A673 (cell line): Measurements from ENCODE around the gene SCYL1. TPM values are rescaled to one million over a fixed set of nuclear protein-coding genes. Genes with fewer than 3 reads are reported as not detected.
A peak's percentile ranks its signal among the peaks of the same experiment; 100 is the strongest.

Source experiments
- BruUV-seq: library from RNA; stranded (reverse); fragments of 400-500 nt; replicated peaks from 2 replicates; lab custom pipeline; 2021; lab: Mats Ljungman, UMichigan
- CTCF ChIA-PET: fragments of 300-600 bp; sonication (Branson Sonifier 250); formaldehyde crosslinking; loops from one replicate; lab custom pipeline; 2022; ENCODE audit warnings: antibody characterized with exemption; lab: Charles Lee
- POLR2A ChIA-PET: fragments of 300-600 bp; sonication (Branson Sonifier 250); formaldehyde crosslinking; loops from one replicate; lab custom pipeline; 2022; ENCODE audit warnings: antibody characterized with exemption; ENCODE audit not compliant: low non-redundant PET; lab: Charles Lee
- DNase-seq: peaks from one replicate; pipeline ENCODE4 v3.0.0-alpha.2; 2015; ENCODE audit warnings: low spot score
- H3K27ac ChIP-seq: fragments of 200-600 bp; sonication (generic); 2 replicates; pipeline ENCODE4 v1.5.1; 2016; ENCODE audit warnings: mixed run types, low read depth, mild to moderate bottlenecking, mixed read lengths, antibody characterized with exemption, low read length; ENCODE audit not compliant: poor library complexity, severe bottlenecking
- H3K27me3 ChIP-seq: fragments of 200-600 bp; sonication (generic); replicated peaks from 2 replicates; pipeline ENCODE4 v1.6.1; 2017; ENCODE audit warnings: mixed run types, low read depth, mild to moderate bottlenecking, mixed read lengths, antibody characterized with exemption, low read length; ENCODE audit not compliant: insufficient read depth, poor library complexity
- H3K36me3 ChIP-seq: fragments of 200-600 bp; sonication (generic); 2 replicates; pipeline ENCODE4 v1.6.1; 2016; ENCODE audit warnings: mixed run types, mild to moderate bottlenecking, mixed read lengths, antibody characterized with exemption, low read length; ENCODE audit not compliant: insufficient read depth, poor library complexity, severe bottlenecking
- H3K4me1 ChIP-seq: fragments of 200-600 bp; sonication (generic); 2 replicates; pipeline ENCODE4 v1.6.1; 2017; ENCODE audit warnings: mixed run types, mild to moderate bottlenecking, mixed read lengths, antibody characterized with exemption, low read length; ENCODE audit not compliant: insufficient read depth, poor library complexity, severe bottlenecking
- H3K4me3 ChIP-seq: fragments of 200-600 bp; sonication (generic); 2 replicates; pipeline ENCODE4 v1.5.1; 2016; ENCODE audit warnings: low read depth, mixed run types, mild to moderate bottlenecking, mixed read lengths, low read length; ENCODE audit not compliant: poor library complexity, severe bottlenecking
- H3K9me3 ChIP-seq: fragments of 200-600 bp; sonication (generic); 2 replicates; pipeline ENCODE4 v1.6.1; 2016; ENCODE audit warnings: mixed run types, low read depth, mild to moderate bottlenecking, mixed read lengths, antibody characterized with exemption, low read length; ENCODE audit not compliant: poor library complexity, severe bottlenecking
- EZH2 ChIP-seq: fragments of 200-600 bp; sonication (generic); IDR thresholded peaks from 2 replicates; pipeline ENCODE4 v1.6.1; 2017; ENCODE audit warnings: borderline replicate concordance, low read depth, mild to moderate bottlenecking, mixed read lengths, antibody characterized with exemption, low read length; ENCODE audit not compliant: poor library complexity, severe bottlenecking
- intact Hi-C: fragments of 100-400 bp; cut with micrococcal nuclease; formaldehyde crosslinking; loops from one replicate; pipeline ENCODE4 v1.10.0; 2022; ENCODE audit not compliant: unreplicated experiment
- total RNA-seq: library from RNA; stranded (reverse); gene quantifications from 2 replicates; pipeline ENCODE4 v1.2.3, GENCODE V29; 2021
- TF ChIP-seq, protein P1 (sequence below): fragments of 300-800, 200-600 bp; sonication (generic); conservative IDR thresholded peaks from 2 replicates; pipeline ENCODE4 v1.5.1; 2017; ENCODE audit warnings: low read depth, mild to moderate bottlenecking, antibody characterized with exemption, low read length, moderate library complexity, mixed read lengths

SCYL1 gene
- total RNA-seq, 1 experiment from 2014 or later: 90.6 TPM

DNA sequence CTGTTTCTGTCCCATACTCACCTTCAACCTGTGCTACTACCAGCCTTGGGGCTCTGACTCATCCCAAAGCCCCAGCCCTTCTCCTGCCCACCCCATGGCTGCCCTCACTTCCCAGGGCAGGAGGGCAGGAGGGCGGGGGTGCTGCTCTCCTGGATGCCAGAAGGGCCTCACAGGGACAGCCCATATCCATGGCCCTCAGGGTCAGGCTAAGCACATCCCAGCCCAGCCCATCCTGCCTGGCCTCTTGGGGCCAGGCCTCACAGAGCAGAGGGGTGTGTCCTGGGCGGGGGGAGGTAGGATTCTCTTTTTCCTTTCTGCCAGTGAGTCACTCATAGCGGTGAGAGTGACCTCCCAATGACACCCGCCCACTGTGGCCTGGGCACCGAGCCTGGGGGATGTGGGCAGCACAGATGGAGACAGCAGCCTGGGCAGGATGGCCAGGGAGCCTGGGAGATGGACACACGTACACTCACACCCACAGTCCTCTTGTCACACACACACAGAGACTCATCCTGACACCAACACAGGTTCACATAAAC lies 30.9 kb downstream of the SCYL1 start:
- no peak for DNase-seq
- intact Hi-C loops: no loop called here
- peaks cover 38% of the 10 kb centered on the region for H3K4me1 ChIP-seq
- no peak for TF ChIP-seq EZH2
- TF ChIP-seq, protein P1, sequence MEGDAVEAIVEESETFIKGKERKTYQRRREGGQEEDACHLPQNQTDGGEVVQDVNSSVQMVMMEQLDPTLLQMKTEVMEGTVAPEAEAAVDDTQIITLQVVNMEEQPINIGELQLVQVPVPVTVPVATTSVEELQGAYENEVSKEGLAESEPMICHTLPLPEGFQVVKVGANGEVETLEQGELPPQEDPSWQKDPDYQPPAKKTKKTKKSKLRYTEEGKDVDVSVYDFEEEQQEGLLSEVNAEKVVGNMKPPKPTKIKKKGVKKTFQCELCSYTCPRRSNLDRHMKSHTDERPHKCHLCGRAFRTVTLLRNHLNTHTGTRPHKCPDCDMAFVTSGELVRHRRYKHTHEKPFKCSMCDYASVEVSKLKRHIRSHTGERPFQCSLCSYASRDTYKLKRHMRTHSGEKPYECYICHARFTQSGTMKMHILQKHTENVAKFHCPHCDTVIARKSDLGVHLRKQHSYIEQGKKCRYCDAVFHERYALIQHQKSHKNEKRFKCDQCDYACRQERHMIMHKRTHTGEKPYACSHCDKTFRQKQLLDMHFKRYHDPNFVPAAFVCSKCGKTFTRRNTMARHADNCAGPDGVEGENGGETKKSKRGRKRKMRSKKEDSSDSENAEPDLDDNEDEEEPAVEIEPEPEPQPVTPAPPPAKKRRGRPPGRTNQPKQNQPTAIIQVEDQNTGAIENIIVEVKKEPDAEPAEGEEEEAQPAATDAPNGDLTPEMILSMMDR: no peak
- ChIA-PET CTCF (no interaction called here), POLR2A (interaction anchor here (0.6 kb wide), 1 partner anchor 97 kb away, joined by 11 read pairs; no protein-coding TSS in a partner anchor)
- no TSS peak for BruUV-seq
- H3K9me3 ChIP-seq: no peaks in the 10 kb centered on the region
- H3K36me3 ChIP-seq: peaks cover 9% of the 10 kb centered on the region
- H3K4me3 ChIP-seq: no peak overlapping the region
- no peak overlapping the region for H3K27ac ChIP-seq
- H3K27me3 ChIP-seq: no peaks in the 10 kb centered on the region

DNA sequence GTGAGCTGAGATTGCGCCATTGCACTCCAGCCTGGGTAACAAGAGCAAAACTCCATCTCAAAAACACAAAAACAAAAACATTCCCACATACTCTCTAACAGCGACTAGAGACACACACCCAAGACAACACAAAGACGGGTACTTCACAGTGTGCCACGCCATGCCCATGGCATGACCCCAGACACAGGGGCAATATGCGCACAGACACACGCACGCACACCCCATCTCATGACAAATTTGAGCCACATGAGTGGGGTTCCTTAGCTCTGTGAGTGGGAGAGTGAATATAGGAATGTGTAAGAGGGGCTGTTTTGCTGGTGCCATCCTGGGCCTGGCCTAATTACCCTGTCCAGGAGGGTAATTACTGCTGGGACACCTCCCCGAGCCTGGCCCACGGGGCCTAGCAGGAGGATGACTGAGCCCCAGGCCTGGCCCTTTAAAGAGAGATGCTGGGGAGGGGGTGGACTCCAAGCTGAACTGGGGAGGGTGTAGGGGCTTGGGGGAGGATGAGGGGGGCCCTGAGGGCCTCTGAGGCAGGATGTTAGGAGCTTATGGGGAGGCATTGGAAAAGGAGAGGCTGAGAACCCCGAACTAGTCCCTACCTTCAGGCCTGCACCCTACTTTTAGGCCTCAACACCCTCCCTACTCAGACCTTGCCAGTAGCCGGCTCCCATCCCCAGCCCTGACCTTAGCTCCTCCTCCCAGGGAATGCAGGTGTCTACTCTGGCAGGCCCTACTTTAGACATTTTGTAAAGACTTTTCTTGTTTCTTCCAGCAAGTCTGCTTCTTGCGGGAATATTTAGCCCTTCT lies 31.8 kb downstream of the SCYL1 start:
- peaks cover 4% of the 10 kb centered on the region for H3K36me3 ChIP-seq
- H3K27ac ChIP-seq: peak overlapping the region; percentile 87

DNA sequence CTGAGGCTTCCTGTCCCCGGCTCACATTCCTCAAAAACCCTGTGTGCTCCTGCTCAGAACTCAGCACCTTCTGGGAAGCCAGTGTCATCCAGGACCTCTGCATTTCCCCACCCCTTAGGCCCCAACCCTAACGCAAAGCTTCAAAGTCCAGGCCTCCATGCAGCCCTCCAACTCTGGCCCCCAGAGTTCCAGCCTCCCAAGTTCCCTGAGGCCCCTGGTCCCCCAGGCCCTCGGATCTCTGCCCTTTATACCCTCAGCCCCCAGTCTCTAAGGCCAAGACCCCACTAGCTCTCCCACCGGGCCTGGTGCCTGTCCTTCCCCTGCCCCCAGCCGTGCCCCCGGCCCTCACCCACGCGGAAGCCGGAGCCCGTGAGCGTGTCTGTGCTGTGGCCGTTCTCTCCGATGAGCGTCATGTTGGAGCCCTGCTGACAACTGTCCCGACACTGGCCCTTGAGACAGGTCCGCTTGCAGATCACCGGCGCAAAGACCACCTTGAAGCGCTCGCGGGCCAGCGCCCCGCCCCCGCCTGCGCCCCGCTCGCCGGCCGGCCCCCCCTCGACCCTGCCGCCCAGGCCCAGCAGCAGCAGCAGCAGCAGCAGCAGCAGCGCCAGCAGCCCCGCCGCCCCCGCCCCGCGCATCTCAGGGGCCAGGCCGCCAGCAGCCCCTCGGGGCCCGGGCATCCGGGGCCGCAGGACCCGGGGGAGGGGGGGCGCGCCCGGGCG lies 32.6 kb downstream of the SCYL1 start:
- TF ChIP-seq, protein P1: no peak
- no peak for TF ChIP-seq EZH2
- DNase-seq: peak; percentile 34
- Histone ChIP-seq H3K36me3 (no peaks in the 10 kb centered on the region), H3K4me1 (peaks cover 41% of the 10 kb centered on the region), H3K27me3 (no peaks in the 10 kb centered on the region), H3K9me3 (no peaks in the 10 kb centered on the region), H3K27ac (peak overlapping the region; percentile 87), H3K4me3 (peak overlapping the region; percentile 59)
- intact Hi-C loops: no loop called here
- BruUV-seq: no TSS peak
- ChIA-PET CTCF (interaction anchor here (0.5 kb wide), 1 partner anchor 260 kb away, joined by 3 read pairs; no protein-coding TSS in a partner anchor), POLR2A (no interaction called here)

More for the DNA sequence above, 31.8 kb downstream of the SCYL1 start:
- intact Hi-C loops: no loop called here
- Histone ChIP-seq H3K4me3 (peak overlapping the region; percentile 59), H3K4me1 (peaks cover 42% of the 10 kb centered on the region), H3K9me3 (no peaks in the 10 kb centered on the region), H3K27me3 (no peaks in the 10 kb centered on the region)
- ChIA-PET CTCF (no interaction called here), POLR2A (no interaction called here)
- TF ChIP-seq, protein P1: no peak
- no peak for TF ChIP-seq EZH2
- TSS peak; percentile 16 for BruUV-seq
- no peak for DNase-seq
